Muscle layer of colon (tissue), 2 donors: ENCODE data around the gene LMO1.

ENCODE experiments used
- H3K27ac ChIP-seq: one replicate; pipeline ENCODE4 v1.7.0; 2013; ENCODE audit warnings: low read depth, mild to moderate bottlenecking, low read length, moderate library complexity
- H3K27me3 ChIP-seq, 2 donors: one replicate each; pipeline ENCODE4 v1.7.0; 2013; ENCODE audit warnings: low read length in 2 of 2, mild to moderate bottlenecking in 2 of 2; ENCODE audit not compliant: insufficient read depth in 2 of 2, control insufficient read depth in 1 of 2
- H3K36me3 ChIP-seq: one replicate; pipeline ENCODE4 v1.7.0; 2013; ENCODE audit warnings: mild to moderate bottlenecking, low read length; ENCODE audit not compliant: insufficient read depth
- H3K4me1 ChIP-seq: one replicate; pipeline ENCODE4 v1.7.0; 2013; ENCODE audit warnings: mild to moderate bottlenecking, low read length; ENCODE audit not compliant: insufficient read depth
- H3K4me3 ChIP-seq, 2 donors: one replicate each; pipeline ENCODE4 v1.7.0; 2013; ENCODE audit warnings: low read length in 2 of 2, low read depth in 1 of 2, mild to moderate bottlenecking in 1 of 2, moderate library complexity in 1 of 2
- H3K9ac ChIP-seq: one replicate; pipeline ENCODE4 v1.7.0; 2013; ENCODE audit warnings: low read length
- H3K9me3 ChIP-seq: one replicate; pipeline ENCODE4 v1.7.0; 2013; ENCODE audit warnings: mild to moderate bottlenecking, low read length
- donor health status: abdominal sarcoma.
- donor health status: Adenocarcinoma of cecum.

The LMO1 gene

DNA sequence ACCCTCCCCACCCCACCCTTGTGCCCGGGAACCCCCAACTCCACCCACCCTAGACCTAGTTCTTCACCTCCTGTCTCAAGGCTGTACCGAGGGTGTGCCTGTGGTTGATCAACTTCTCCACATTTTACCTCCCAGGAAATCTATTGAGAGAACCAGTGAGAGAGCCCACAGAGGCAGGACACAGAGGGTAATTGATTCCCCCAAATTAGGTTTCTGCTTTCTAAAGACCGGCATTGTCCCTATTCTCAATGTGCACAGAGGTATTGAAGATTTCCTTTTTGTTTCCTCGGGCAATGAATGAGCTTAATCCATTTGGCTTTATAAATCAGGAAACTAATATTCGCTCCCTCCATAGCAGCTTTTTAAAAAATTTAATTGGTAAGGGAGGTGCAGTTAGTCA is 6.0 kb upstream of the LMO1 start:
- Histone ChIP-seq H3K4me3 (no peak overlapping the region), H3K4me1 (no peaks in the 10 kb centered on the region), H3K27me3 (peaks cover 28 to 47% of the 10 kb centered on the region in 2 donors), H3K36me3 (no peaks in the 10 kb centered on the region), H3K9me3 (no peaks in the 10 kb centered on the region), H3K9ac (no peak overlapping the region), H3K27ac (no peak overlapping the region)

- H3K27ac ChIP-seq: no peak overlapping the region
- H3K4me3 ChIP-seq: peak overlapping the region; percentile 38 to 45
- H3K9me3 ChIP-seq: no peaks in the 10 kb centered on the region
- H3K4me1 ChIP-seq: peaks cover 3% of the 10 kb centered on the region
- H3K9ac ChIP-seq: no peak overlapping the region
- H3K36me3 ChIP-seq: no peaks in the 10 kb centered on the region
- peaks cover 28 to 47% of the 10 kb centered on the region in 2 donors for H3K27me3 ChIP-seq
Observed at GRCh38 chr11:8268530-8269400, 5.1 kb upstream of the LMO1 start.

GRCh38 chr11:8267831-8268529 is 4.3 kb upstream of the LMO1 start:
- Histone ChIP-seq H3K4me3 (peak overlapping the region; percentile 38 to 45), H3K27ac (no peak overlapping the region), H3K4me1 (peaks cover 3% of the 10 kb centered on the region), H3K9me3 (no peaks in the 10 kb centered on the region), H3K36me3 (no peaks in the 10 kb centered on the region), H3K9ac (no peak overlapping the region), H3K27me3 (peaks cover 28 to 50% of the 10 kb centered on the region in 2 donors)

DNA sequence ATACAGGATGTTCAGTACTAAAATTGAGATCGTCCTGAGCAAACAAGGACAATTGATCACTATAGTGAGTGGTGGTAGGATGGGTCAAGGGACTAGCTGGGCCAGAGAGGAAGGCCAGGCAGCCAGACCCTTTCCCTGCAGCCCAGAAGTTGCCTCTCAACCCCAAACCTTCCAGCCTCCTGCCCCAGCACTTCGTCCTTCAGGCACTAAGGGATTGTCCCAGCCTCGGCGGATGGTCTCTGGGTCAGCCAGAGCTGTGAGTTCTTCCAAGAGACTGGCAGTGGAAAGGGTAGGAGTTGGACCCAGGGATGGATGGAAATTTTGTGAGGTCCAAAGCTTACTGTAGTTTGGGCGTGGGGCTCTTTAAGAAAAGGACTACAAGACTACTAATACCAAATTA is 3.6 kb upstream of the LMO1 start:
- Histone ChIP-seq H3K4me1 (peaks cover 5% of the 10 kb centered on the region), H3K4me3 (peak overlapping the region in 1 of 2 donors; percentile 38), H3K36me3 (no peaks in the 10 kb centered on the region), H3K27ac (no peak overlapping the region), H3K9ac (no peak overlapping the region), H3K9me3 (no peaks in the 10 kb centered on the region), H3K27me3 (peaks cover 28 to 50% of the 10 kb centered on the region in 2 donors)

DNA sequence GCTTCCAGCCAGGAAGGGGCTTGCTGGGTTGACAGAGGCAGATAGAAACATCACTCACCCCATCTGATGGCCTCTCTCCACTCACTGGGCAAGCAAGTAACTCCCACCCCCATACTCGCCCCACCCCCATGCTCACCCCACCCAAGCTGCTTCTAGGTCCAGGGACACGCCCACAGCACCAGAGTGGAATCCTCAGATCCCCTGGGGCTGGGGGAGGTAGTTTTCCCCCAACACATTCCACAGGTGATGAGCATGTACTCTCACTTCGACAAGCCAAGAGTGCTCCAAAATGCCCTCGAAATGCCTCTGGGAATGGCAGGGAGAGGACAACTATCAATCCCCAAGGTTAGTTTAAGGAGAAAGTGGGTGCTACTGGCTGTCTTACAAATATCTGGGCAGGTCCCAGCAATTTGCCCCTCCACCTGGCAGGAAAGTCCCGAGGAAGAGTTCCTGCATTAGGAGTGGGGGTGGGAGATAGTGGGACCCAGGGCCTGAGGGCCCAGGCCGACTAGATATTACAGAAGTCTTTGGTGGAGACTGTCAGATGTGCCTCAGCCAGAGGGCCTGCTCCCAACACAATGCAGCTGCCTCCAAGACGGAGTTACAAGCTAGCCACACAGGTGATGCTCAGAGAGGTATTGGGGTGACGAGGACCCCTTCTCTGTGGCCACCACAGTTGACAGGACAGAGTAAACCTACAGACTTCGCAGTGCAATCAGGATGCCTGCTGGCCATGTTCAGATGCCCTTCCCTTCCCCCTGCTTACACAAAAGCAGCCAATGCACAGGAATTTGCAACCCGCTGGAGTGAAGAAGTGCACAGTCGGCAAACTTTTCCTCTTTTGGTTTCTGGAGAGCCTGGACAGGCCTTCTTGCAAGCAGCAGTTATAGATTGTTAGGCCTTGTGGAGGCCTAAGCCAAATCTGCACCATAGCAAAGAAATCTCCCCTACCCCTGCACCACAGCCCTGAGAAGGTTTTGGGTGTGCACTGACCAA is 2.9 kb upstream of the LMO1 start:
- Histone ChIP-seq H3K36me3 (no peaks in the 10 kb centered on the region), H3K9me3 (no peaks in the 10 kb centered on the region), H3K4me1 (peaks cover 7% of the 10 kb centered on the region), H3K27ac (no peak overlapping the region), H3K9ac (no peak overlapping the region), H3K4me3 (no peak overlapping the region), H3K27me3 (peaks cover 28 to 50% of the 10 kb centered on the region in 2 donors)

DNA sequence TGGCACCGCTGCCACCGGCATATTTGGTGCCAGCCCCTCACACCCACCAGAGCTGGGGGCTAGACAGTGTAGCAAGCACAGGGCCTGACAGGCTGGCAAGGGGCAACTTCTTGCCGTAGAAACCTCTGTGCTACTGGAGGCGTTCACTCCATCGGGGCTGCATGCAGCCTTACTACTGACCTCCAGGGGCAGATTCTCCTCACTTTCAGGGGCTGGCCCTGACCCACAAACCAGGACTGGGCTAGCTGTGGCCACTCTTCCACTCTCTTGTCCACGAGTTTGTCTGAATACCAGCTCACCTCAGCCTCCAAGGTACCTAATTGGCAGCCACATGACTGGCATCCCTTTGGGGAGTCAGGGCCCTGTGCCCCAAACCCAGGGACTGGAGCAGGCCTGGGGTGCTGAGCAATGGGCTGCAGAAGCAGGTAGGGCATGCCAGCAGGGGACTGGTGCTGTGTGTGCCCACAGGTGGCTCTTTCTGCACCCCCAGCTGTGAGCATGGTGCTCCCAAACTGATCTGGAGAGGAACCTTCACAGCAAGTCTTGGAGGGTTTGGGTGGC is 2.1 kb upstream of the LMO1 start:
- Histone ChIP-seq H3K9me3 (no peaks in the 10 kb centered on the region), H3K27me3 (peaks cover 28 to 50% of the 10 kb centered on the region in 2 donors), H3K36me3 (no peaks in the 10 kb centered on the region), H3K27ac (no peak overlapping the region), H3K4me1 (peaks cover 7% of the 10 kb centered on the region), H3K4me3 (no peak overlapping the region), H3K9ac (no peak overlapping the region)

- H3K4me1 ChIP-seq: peaks cover 7% of the 10 kb centered on the region
- H3K36me3 ChIP-seq: no peaks in the 10 kb centered on the region
- H3K27me3 ChIP-seq: peaks cover 23 to 41% of the 10 kb centered on the region in 2 donors
- no peak overlapping the region for H3K9ac ChIP-seq
- H3K27ac ChIP-seq: peak overlapping the region; percentile 14
- no peaks in the 10 kb centered on the region for H3K9me3 ChIP-seq
- peak overlapping the region; percentile 37 to 57 for H3K4me3 ChIP-seq
Observed at GRCh38 chr11:8263109-8263768, 439 bp downstream of the LMO1 start.

DNA sequence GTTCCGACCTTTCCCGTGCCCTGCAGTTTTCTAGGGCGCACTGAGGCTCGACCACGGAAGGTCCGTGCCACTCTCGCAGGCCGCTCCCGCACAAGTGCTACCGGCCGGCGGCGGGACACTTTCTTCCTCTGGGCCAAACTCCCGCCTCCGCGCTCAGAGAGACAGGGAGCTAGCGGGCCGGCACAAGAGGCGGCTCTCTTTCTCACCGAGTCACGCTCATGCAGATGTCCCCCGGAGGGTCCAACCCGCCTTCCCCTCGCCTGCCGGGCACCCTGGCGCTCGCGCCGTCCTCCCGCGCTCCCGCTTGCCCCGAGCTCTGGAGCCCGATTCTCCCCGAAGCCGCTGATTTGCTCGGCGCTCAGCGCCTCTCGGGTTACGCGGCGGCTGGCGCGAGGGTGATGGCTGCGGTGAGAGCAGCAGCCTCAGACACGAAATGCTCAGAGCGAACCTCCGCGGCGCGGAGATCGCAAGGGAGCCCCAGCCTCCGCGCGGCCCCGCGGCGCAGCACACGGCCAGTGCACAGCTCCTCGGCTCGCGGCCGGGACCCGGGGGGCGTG is 1.0 kb downstream of the LMO1 start:
- Histone ChIP-seq H3K4me3 (peak overlapping the region; percentile 33 to 57), H3K27me3 (peaks cover 20 to 35% of the 10 kb centered on the region in 2 donors), H3K36me3 (no peaks in the 10 kb centered on the region), H3K27ac (peak overlapping the region; percentile 14), H3K9me3 (no peaks in the 10 kb centered on the region), H3K4me1 (peaks cover 7% of the 10 kb centered on the region), H3K9ac (no peak overlapping the region)

- no peak overlapping the region for H3K27ac ChIP-seq
- H3K4me1 ChIP-seq: peaks cover 7% of the 10 kb centered on the region
- peaks cover 14 to 29% of the 10 kb centered on the region in 2 donors for H3K27me3 ChIP-seq
- H3K9me3 ChIP-seq: no peaks in the 10 kb centered on the region
- H3K36me3 ChIP-seq: no peaks in the 10 kb centered on the region
- H3K4me3 ChIP-seq: peak overlapping the region in 1 of 2 donors; percentile 33
- H3K9ac ChIP-seq: no peak overlapping the region
Observed at GRCh38 chr11:8261921-8262551, 1.6 kb downstream of the LMO1 start.

DNA sequence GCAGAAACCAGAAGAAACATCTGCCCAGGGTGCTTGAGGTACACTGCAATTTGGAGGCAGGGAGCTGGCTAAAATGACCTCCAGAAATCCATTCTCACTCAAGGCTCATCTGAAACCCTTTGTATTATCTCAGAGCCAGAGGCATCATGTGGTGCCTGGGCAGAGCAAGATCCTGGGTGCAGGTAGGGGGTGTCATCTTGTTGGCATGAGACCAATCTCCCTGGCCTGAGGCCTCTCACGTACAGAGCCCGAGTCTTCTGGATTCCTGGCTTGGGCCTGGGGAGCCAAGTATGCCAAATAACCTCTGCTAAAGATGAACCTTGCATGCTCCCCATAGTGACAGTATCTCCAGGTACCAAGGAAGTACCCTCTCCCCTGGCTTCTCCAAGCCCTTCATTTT is 2.4 kb downstream of the LMO1 start:
- H3K36me3 ChIP-seq: no peaks in the 10 kb centered on the region
- peaks cover 7% of the 10 kb centered on the region for H3K4me1 ChIP-seq
- no peak overlapping the region for H3K9ac ChIP-seq
- H3K27me3 ChIP-seq: peaks cover 7 to 21% of the 10 kb centered on the region in 2 donors
- H3K9me3 ChIP-seq: no peaks in the 10 kb centered on the region
- no peak overlapping the region for H3K27ac ChIP-seq
- H3K4me3 ChIP-seq: no peak overlapping the region
